ENCODE measurements around the gene PCCA. TPM values are rescaled to one million over a fixed set of nuclear protein-coding genes. Genes with fewer than 3 reads are reported as not detected.

Gene PCCA
- total and polyA plus RNA-seq, 2 of the 13 experiments (the other 11 are each of a cell fraction or from before 2014, with no cell fraction given), result 15.0 to 32.2 TPM

- TF ChIP-seq ZNF558 (CRISPR knock-in tag; IDR thresholded peaks at IDR 0.05; ENCODE audit: borderline replicate concordance) (no peak), ZNF253 (CRISPR knock-in tag; IDR thresholded peaks at IDR 0.05; ENCODE audit: borderline replicate concordance) (no peak), CEBPG (CRISPR knock-in tag; IDR thresholded peaks at IDR 0.05) (no peak), FUBP1 (CRISPR knock-in tag; IDR thresholded peaks at IDR 0.05; ENCODE audit: borderline replicate concordance) (no peak)
These were observed 41.2 kb downstream of the PCCA start (continued) for GRCh38 chr13:100130092-100130491.

- Histone ChIP-seq H3K4me2 (ENCODE audit: low read depth, low read length) (no peak overlapping the region), H3K36me3 (replicated peaks in 1 of 2; ENCODE audit: control insufficient read depth in 1 of 2, insufficient read depth in 2 of 2, low read length in 2 of 2) (no peaks in the 10 kb centered on the region), H3K27me3 (ENCODE audit: control insufficient read depth in 1 of 2, insufficient read depth in 2 of 2, low read length in 2 of 2) (no peaks in the 10 kb centered on the region), H3K27ac (ENCODE audit: extremely low read length, insufficient read depth, low read length) (no peak overlapping the region), H3K4me1 (ENCODE audit: insufficient read depth, low read length) (peaks cover 21% of the 10 kb centered on the region), H3K9ac (ENCODE audit: insufficient read depth, low read depth, low read length) (no peak overlapping the region), H4K20me1 (ENCODE audit: insufficient read depth, low read length) (no peaks in the 10 kb centered on the region), H3K4me3 (replicated peaks in 1 of 3; ENCODE audit: insufficient read depth in 1 of 3, low read depth in 2 of 3, low read length in 3 of 3) (no peak overlapping the region), H3K79me2 (ENCODE audit: insufficient read depth, low read length) (no peaks in the 10 kb centered on the region), H2AFZ (ENCODE audit: low read length) (no peak overlapping the region), H3K9me3 (ENCODE audit: low read length) (no peaks in the 10 kb centered on the region)
- FAIRE-seq (no peak), DNase-seq (ENCODE audit: low spot score) (no peak), ATAC-seq (no peak)
- intact Hi-C loops (cut with micrococcal nuclease; ENCODE audit: unreplicated experiment), result no loop called here
- WGBS (ENCODE audit: low lambda C conversion rate), result 97% methylated on average over 6 of the region's 6 CpGs
- ChIA-PET CTCF (ENCODE audit: low intra/inter-chr PET ratio, low total read pairs) (no interaction called here), POLR2A (no interaction called here)
- BruUV-seq (replicated peaks), result no TSS peak
- in situ Hi-C loops (cut with HindIII; ENCODE audit: extremely low pct_ligation_motif_present, low pct_unique_long_range_greater_than_20kb), result no loop called here
- no peak for TF ChIP-seq KLF9 (CRISPR knock-in tag; IDR thresholded peaks at IDR 0.05; ENCODE audit: low read depth)
These were observed 42.1 kb downstream of the PCCA start for GRCh38 chr13:100130930-100131511.
